Muscle layer of colon (tissue), 2 donors: ENCODE measurements around the gene SP100.

ENCODE experiments used
- H3K27ac ChIP-seq: one replicate; pipeline ENCODE4 v1.7.0; 2013; ENCODE audit warnings: low read depth, mild to moderate bottlenecking, low read length, moderate library complexity
- H3K27me3 ChIP-seq, 2 donors: one replicate each; pipeline ENCODE4 v1.7.0; 2013; ENCODE audit warnings: low read length in 2 of 2, mild to moderate bottlenecking in 2 of 2; ENCODE audit not compliant: insufficient read depth in 2 of 2, control insufficient read depth in 1 of 2
- H3K36me3 ChIP-seq: one replicate; pipeline ENCODE4 v1.7.0; 2013; ENCODE audit warnings: mild to moderate bottlenecking, low read length; ENCODE audit not compliant: insufficient read depth
- H3K4me1 ChIP-seq: one replicate; pipeline ENCODE4 v1.7.0; 2013; ENCODE audit warnings: mild to moderate bottlenecking, low read length; ENCODE audit not compliant: insufficient read depth
- H3K4me3 ChIP-seq, 2 donors: one replicate each; pipeline ENCODE4 v1.7.0; 2013; ENCODE audit warnings: low read length in 2 of 2, low read depth in 1 of 2, mild to moderate bottlenecking in 1 of 2, moderate library complexity in 1 of 2
- H3K9ac ChIP-seq: one replicate; pipeline ENCODE4 v1.7.0; 2013; ENCODE audit warnings: low read length
- H3K9me3 ChIP-seq: one replicate; pipeline ENCODE4 v1.7.0; 2013; ENCODE audit warnings: mild to moderate bottlenecking, low read length
- donor health status: abdominal sarcoma.
- donor health status: Adenocarcinoma of cecum.

SP100 gene

GRCh38 chr2:230512955-230513748 lies 97.2 kb downstream of the SP100 start:
- Histone ChIP-seq H3K9ac (no peak overlapping the region), H3K4me3 (no peak overlapping the region), H3K27me3 (no peaks in the 10 kb centered on the region), H3K27ac (no peak overlapping the region), H3K9me3 (no peaks in the 10 kb centered on the region), H3K36me3 (peaks cover 9% of the 10 kb centered on the region), H3K4me1 (no peaks in the 10 kb centered on the region)

DNA sequence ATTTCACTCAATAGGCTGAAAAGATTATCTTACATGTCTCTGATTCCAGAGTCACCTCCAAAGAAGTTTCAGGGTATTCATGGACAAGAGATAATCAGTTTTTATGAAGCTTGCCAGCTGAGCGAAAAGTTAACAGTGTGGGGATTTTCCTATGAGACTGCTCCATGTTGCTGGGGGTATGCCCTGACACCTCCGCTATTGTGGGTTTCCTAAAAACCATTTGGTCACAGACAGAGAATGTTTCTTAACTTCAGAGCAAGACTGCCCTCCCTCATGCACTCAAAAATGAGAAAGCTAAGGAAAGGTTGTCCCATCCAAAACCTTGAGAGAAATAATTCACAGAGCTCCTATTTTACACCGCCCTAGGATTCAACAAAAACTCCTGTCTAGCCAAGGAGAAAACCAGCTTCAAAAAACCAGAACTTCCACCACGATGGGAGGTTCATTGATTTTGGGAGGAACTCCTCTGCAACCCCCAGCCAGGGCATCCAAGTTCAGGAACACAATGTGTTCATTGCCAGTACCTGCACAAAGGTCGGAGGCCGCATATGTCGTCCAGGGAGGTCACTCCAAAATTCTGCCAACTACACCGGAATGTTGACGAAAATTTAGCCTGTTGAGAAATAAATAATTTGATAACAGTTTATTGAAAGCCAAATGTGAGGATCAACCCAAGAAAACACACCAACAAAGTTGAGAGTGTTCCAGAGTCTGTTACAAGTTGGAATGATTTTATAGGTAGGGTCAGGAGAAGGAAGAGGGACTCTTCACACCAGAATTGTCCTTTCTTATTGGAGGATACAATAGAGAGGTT lies 104.3 kb downstream of the SP100 start:
- no peak overlapping the region for H3K27ac ChIP-seq
- H3K27me3 ChIP-seq: no peaks in the 10 kb centered on the region
- no peaks in the 10 kb centered on the region for H3K36me3 ChIP-seq
- no peaks in the 10 kb centered on the region for H3K9me3 ChIP-seq
- H3K9ac ChIP-seq: no peak overlapping the region
- H3K4me1 ChIP-seq: no peaks in the 10 kb centered on the region
- H3K4me3 ChIP-seq: no peak overlapping the region

DNA sequence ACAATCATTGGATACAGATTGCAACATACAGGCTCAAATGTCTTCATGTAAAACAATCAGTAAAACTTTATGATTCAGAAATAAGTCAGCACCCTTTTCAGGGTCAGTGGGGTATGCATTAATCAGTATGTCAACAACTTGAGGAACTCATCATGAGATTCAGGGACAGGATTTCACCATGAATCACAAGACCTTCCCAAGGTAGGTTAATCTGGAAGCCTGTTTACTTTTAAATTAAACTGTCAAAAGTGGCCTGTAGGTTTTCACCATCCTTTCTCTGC lies 104.8 kb downstream of the SP100 start:
- Histone ChIP-seq H3K9me3 (no peaks in the 10 kb centered on the region), H3K27ac (no peak overlapping the region), H3K4me1 (no peaks in the 10 kb centered on the region), H3K9ac (no peak overlapping the region), H3K27me3 (no peaks in the 10 kb centered on the region), H3K36me3 (no peaks in the 10 kb centered on the region), H3K4me3 (no peak overlapping the region)

- no peaks in the 10 kb centered on the region for H3K27me3 ChIP-seq
- no peak overlapping the region for H3K27ac ChIP-seq
- H3K36me3 ChIP-seq: no peaks in the 10 kb centered on the region
- no peak overlapping the region for H3K9ac ChIP-seq
- H3K4me1 ChIP-seq: no peaks in the 10 kb centered on the region
- no peak overlapping the region for H3K4me3 ChIP-seq
- no peaks in the 10 kb centered on the region for H3K9me3 ChIP-seq
These were observed 105.4 kb downstream of the SP100 start for GRCh38 chr2:230521386-230521785.

GRCh38 chr2:230525682-230526081 lies 109.7 kb downstream of the SP100 start:
- Histone ChIP-seq H3K9ac (no peak overlapping the region), H3K9me3 (no peaks in the 10 kb centered on the region), H3K4me3 (no peak overlapping the region), H3K36me3 (no peaks in the 10 kb centered on the region), H3K4me1 (no peaks in the 10 kb centered on the region), H3K27ac (no peak overlapping the region), H3K27me3 (no peaks in the 10 kb centered on the region)

DNA sequence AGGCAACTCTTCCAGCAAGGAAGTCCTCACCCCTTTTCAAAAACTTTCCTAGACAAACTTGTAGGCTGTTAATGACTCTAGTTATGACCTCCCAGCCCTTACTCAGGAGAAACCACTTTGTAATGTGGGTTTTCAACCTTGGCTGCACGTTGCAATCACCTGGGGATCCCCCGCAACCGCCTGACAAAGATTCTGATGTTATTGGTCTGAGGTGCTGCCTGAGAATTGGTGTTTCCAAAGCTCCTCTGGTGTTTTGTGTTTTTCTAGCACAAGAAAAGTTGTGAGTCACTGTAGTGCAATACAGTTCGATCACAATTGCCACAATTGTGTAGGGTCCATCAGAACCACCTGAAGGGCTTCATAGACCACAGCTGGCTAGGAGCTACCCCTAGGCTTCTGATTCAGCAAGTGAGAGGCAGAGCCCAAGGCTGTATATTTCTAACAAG lies 121.6 kb downstream of the SP100 start:
- Histone ChIP-seq H3K27ac (no peak overlapping the region), H3K27me3 (no peaks in the 10 kb centered on the region), H3K4me1 (no peaks in the 10 kb centered on the region), H3K9ac (no peak overlapping the region), H3K36me3 (peaks cover 6% of the 10 kb centered on the region), H3K9me3 (no peaks in the 10 kb centered on the region), H3K4me3 (no peak overlapping the region)

DNA sequence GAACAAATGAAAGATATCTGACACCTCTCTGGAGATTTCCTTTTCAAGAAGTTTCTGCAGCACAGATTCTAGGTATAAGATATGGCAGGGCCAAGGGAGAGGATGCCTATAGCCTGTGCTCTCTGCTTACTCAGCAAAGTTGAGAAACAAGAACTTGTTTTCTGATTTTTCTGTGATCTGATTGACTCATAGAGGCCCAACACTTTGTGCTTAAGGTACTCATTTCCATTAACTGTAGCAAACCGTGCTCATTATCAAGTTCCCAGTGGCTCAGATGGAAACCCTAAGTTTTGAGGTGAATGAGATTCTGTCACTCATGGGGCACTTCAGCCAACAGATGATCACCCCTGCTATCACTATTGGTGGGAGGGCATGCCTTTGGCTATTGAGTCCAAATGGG lies 124.3 kb downstream of the SP100 start:
- Histone ChIP-seq H3K4me3 (no peak overlapping the region), H3K9ac (no peak overlapping the region), H3K9me3 (no peaks in the 10 kb centered on the region), H3K36me3 (peaks cover 12% of the 10 kb centered on the region), H3K27me3 (no peaks in the 10 kb centered on the region), H3K27ac (no peak overlapping the region), H3K4me1 (no peaks in the 10 kb centered on the region)

DNA sequence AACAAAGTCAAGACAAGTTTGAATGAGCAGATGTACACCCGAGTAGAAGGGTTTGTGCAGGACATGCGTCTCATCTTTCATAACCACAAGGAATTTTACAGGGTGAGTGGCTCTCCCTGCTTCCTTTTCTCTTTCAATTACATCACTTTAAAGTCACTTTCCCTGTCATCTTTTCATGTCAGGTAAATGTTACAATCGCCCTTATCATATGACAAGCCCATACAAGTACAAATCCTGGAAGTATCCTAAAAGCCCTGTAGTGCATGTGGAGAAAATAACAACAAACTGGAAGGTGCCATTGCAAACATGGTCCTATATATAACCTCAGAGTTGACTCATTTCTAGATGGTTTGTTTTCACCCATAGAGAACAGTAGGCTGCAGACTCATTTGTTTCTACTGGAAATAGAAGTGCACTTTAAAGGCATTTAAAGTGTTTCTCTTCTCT lies 126.0 kb downstream of the SP100 start:
- Histone ChIP-seq H3K9me3 (no peaks in the 10 kb centered on the region), H3K4me3 (no peak overlapping the region), H3K36me3 (peaks cover 12% of the 10 kb centered on the region)

GRCh38 chr2:230542751-230543150 lies 126.8 kb downstream of the SP100 start:
- no peaks in the 10 kb centered on the region for H3K4me1 ChIP-seq
- no peak overlapping the region for H3K4me3 ChIP-seq
- H3K9ac ChIP-seq: no peak overlapping the region
- H3K9me3 ChIP-seq: no peaks in the 10 kb centered on the region
- no peaks in the 10 kb centered on the region for H3K27me3 ChIP-seq
- no peak overlapping the region for H3K27ac ChIP-seq
- H3K36me3 ChIP-seq: peaks cover 12% of the 10 kb centered on the region

More for the DNA sequence above, 126.0 kb downstream of the SP100 start:
- no peak overlapping the region for H3K9ac ChIP-seq
- H3K27ac ChIP-seq: no peak overlapping the region
- no peaks in the 10 kb centered on the region for H3K4me1 ChIP-seq
- H3K27me3 ChIP-seq: no peaks in the 10 kb centered on the region

DNA sequence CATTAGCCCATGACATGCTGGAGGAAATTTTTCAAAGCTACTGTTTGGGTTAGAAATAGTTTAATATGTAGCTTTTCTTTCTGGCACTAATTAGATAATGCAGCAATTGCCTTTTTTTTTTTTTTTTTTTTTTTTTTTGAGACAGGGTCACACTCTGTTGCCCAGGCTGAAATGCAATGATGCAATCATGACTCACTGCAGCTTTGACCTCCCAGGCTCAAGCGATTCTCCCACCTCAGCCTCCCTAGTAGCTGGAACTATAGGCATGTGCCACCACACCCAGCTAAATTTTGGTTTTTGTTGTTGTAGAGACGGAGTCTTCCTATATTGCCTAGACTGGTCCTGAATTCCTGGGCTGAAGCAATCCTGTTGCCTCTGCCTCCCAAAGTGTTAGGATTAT lies 136.2 kb downstream of the SP100 start:
- no peak overlapping the region for H3K9ac ChIP-seq
- H3K4me3 ChIP-seq: no peak overlapping the region
- no peaks in the 10 kb centered on the region for H3K27me3 ChIP-seq
- no peaks in the 10 kb centered on the region for H3K9me3 ChIP-seq
- no peak overlapping the region for H3K27ac ChIP-seq
- H3K4me1 ChIP-seq: no peaks in the 10 kb centered on the region
- H3K36me3 ChIP-seq: no peaks in the 10 kb centered on the region

GRCh38 chr2:230557065-230557464 lies 141.1 kb downstream of the SP100 start:
- Histone ChIP-seq H3K9ac (no peak overlapping the region), H3K27me3 (no peaks in the 10 kb centered on the region), H3K27ac (no peak overlapping the region), H3K4me3 (no peak overlapping the region), H3K36me3 (no peaks in the 10 kb centered on the region), H3K9me3 (no peaks in the 10 kb centered on the region), H3K4me1 (no peaks in the 10 kb centered on the region)
